Left lung (tissue), 14 donors: ENCODE data around the gene SAV1. TPM values are rescaled to one million over a fixed set of nuclear protein-coding genes. Genes with fewer than 3 reads are reported as not detected.
A peak's percentile ranks its signal among the peaks of the same experiment; 100 is the strongest.

Experiments used
- ATAC-seq: fragments of 200-7000 bp; cut with Tn5 transposase; one replicate; pipeline ENCODE4 v1.9.1; 2020; ENCODE audit warnings: moderate library complexity
- DNase-seq, 4 donors: peaks; one replicate each; pipeline ENCODE4 v3.0.0-alpha.2; 2013 to 2020
- H3K27ac ChIP-seq, 2 donors: fragments of 200-600 bp; sonication (generic) in 1 of 2; one replicate each; pipeline versions ENCODE4 v1.5.0 to v1.8.0; 2020 to 2021
- H3K27me3 ChIP-seq, 2 donors: fragments of 200-600 bp; sonication (generic) in 1 of 2; one replicate each; pipeline versions ENCODE4 v1.5.0 to v1.8.0; 2020 to 2021
- H3K36me3 ChIP-seq, 2 donors: fragments of 200-600 bp; sonication (generic) in 1 of 2; one replicate each; pipeline versions ENCODE4 v1.5.0 to v1.8.0; 2020 to 2021
- H3K4me1 ChIP-seq, 2 donors: fragments of 200-600 bp; one replicate each; pipeline ENCODE4 v1.8.0; 2021
- H3K4me3 ChIP-seq, 2 donors: fragments of 200-600 bp; sonication (generic) in 1 of 2; one replicate each; pipeline versions ENCODE4 v1.5.0 to v1.8.0; 2020 to 2021; ENCODE audit warnings: mild to moderate bottlenecking in 1 of 2
- H3K9me3 ChIP-seq, 2 donors: fragments of 200-600 bp; sonication (generic) in 1 of 2; one replicate each; pipeline versions ENCODE4 v1.5.0 to v1.8.0; 2020 to 2021
- intact Hi-C, 2 donors: fragments of 100-400 bp; cut with DNase I; formaldehyde crosslinking; loops; one replicate each; pipeline versions ENCODE4 v1.11.2 to v1.14.2; 2022
- long read RNA-seq, 12 donors: library from polyadenylated mRNA in 2 of 12; unstranded in 2 of 12; transcript quantifications; one replicate each; pipeline ENCODE4 v2.0.0 and lab custom pipeline, GENCODE V29; 2019 to 2026
- polyA plus RNA-seq, 6 donors: library from polyadenylated mRNA; unstranded; fragments of 120-200 nt; gene quantifications; one replicate each; pipeline ENCODE4 v1.2.1, GENCODE V29; 2013; ENCODE audit not compliant: insufficient read length in 6 of 6
- total RNA-seq, 2 donors: library from RNA; stranded (reverse); fragmentation: NEBNext Ultra II Directional; extraction: Animal tissue kit (Norgen Biotek cat#: 25700); gene quantifications; one replicate each; pipeline ENCODE4 v1.2.1, GENCODE V29; 2021
- TF ChIP-seq, protein P1 (sequence below), 2 donors: fragments of 200-600 bp; sonication (generic) in 1 of 2; IDR thresholded peaks; one replicate each; pipeline versions ENCODE4 v1.5.0 to v1.8.0; 2021; ENCODE audit warnings: antibody characterized with exemption in 2 of 2
- donor health status: DM: no; HTN: yes; CAD: no.
- donor health status: DM: no; HTN: no; CAD: no.

Gene SAV1
- total RNA-seq = 10 to 100 TPM; 28.2 to 32.3 TPM
- 10 to 100 TPM; 37.3 to 43.9 (median 39.2) TPM for polyA plus RNA-seq
- long read RNA-seq, donor 1, transcript SAV1-201 (5 exons, 3,063 nt) = major isoform, 11 of 11 reads
- long read RNA-seq, donor 1, partial matches to known transcripts = 0 of 11 reads
- long read RNA-seq, donor 1, other reads (novel, unspliced or antisense) = 0 of 11 reads
- long read RNA-seq, donor 2, transcript SAV1-201 (5 exons, 3,063 nt) = major isoform, 8 of 8 reads
- long read RNA-seq, donor 2, partial matches to known transcripts = 0 of 8 reads
- long read RNA-seq, donor 2, other reads (novel, unspliced or antisense) = 0 of 8 reads
- long read RNA-seq, donor 3, transcript SAV1-201 (5 exons, 3,063 nt) = major isoform, 9 of 9 reads
- long read RNA-seq, donor 3, partial matches to known transcripts = 0 of 9 reads
- long read RNA-seq, donor 3, other reads (novel, unspliced or antisense) = 0 of 9 reads
- long read RNA-seq, donor 4, partial matches to known transcripts = 4 of 6 reads
- long read RNA-seq, donor 4, other reads (novel, unspliced or antisense) = 1 of 6 reads
- long read RNA-seq, donor 5, transcript SAV1-201 (5 exons, 3,063 nt) = major isoform, 6 of 6 reads
- long read RNA-seq, donor 5, partial matches to known transcripts = 0 of 6 reads
- long read RNA-seq, donor 5, other reads (novel, unspliced or antisense) = 0 of 6 reads
- long read RNA-seq, donor 6, transcript SAV1-201 (5 exons, 3,063 nt) = major isoform, 7 of 8 reads
- long read RNA-seq, donor 6, partial matches to known transcripts = 0 of 8 reads
- long read RNA-seq, donor 6, other reads (novel, unspliced or antisense) = 0 of 8 reads
- long read RNA-seq, donor 7, transcript SAV1-201 (5 exons, 3,063 nt) = major isoform, 7 of 7 reads
- long read RNA-seq, donor 7, partial matches to known transcripts = 0 of 7 reads
- long read RNA-seq, donor 7, other reads (novel, unspliced or antisense) = 0 of 7 reads
- long read RNA-seq, donor 8, transcript SAV1-201 (5 exons, 3,063 nt) = major isoform, 8 of 8 reads
- long read RNA-seq, donor 8, partial matches to known transcripts = 0 of 8 reads
- long read RNA-seq, donor 8, other reads (novel, unspliced or antisense) = 0 of 8 reads
- long read RNA-seq, donor 9 = 0 reads
- long read RNA-seq, donor 10 = 0 reads
- long read RNA-seq, donor 11, transcript SAV1-201 (5 exons, 3,063 nt) = major isoform, 5 of 27 reads
- long read RNA-seq, donor 11, partial matches to known transcripts = 22 of 27 reads
- long read RNA-seq, donor 11, other reads (novel, unspliced or antisense) = 0 of 27 reads
- long read RNA-seq, donor 12, transcript SAV1-201 (5 exons, 3,063 nt) = major isoform, 7 of 8 reads
- long read RNA-seq, donor 12, partial matches to known transcripts = 0 of 8 reads
- long read RNA-seq, donor 12, other reads (novel, unspliced or antisense) = 0 of 8 reads

DNA sequence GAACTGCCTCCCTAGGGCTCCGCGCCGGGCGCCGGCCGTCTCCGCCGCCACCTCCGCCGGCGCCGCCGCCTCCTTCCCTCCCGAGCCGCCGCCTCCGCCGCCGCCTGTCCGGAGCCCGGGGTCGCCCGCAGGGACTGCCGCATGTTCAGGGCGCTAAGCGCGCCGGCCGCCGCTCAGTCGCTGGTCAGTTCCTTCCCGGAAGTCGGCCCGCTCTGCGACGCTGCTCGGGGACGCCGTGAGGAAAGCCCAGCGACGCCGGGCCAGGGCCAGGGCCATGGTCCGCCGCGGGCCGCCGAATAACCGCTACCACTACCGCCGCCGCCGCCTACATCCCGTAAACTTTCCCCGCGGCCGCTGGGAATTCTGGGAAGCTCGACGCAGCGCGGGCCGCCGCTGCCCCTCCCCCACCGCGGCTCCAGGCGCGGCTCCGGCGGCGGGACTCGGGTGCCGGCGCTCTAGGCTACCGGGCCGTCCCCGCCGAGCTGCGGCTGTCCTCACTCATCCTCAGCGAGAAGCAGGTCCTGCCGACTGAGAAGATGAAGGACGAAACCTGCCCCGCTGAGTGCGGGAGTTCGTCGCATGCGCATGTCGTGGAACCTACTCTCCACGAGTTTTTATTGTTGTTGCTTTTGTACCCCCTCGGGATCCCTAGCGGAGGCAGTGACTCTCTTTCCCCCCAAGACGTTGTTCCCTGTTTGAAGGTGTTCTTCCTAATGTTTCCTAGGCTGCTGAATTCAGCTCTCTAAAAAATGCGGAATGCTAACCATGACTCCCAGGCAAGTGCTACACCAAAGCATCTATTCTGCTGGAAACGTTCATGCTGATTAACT lies at the start of gene SAV1:
TSS of gene SAV1 (minus strand) at position 311 of the 830 bp plus-strand sequence. CDS start 339 bp downstream, outside the sequence.
- peaks cover 0 to 7% of the 10 kb centered on the region in 2 donors for H3K36me3 ChIP-seq
- peaks cover 0 to 3% of the 10 kb centered on the region in 2 donors for H3K27me3 ChIP-seq
- TF ChIP-seq, protein P1, sequence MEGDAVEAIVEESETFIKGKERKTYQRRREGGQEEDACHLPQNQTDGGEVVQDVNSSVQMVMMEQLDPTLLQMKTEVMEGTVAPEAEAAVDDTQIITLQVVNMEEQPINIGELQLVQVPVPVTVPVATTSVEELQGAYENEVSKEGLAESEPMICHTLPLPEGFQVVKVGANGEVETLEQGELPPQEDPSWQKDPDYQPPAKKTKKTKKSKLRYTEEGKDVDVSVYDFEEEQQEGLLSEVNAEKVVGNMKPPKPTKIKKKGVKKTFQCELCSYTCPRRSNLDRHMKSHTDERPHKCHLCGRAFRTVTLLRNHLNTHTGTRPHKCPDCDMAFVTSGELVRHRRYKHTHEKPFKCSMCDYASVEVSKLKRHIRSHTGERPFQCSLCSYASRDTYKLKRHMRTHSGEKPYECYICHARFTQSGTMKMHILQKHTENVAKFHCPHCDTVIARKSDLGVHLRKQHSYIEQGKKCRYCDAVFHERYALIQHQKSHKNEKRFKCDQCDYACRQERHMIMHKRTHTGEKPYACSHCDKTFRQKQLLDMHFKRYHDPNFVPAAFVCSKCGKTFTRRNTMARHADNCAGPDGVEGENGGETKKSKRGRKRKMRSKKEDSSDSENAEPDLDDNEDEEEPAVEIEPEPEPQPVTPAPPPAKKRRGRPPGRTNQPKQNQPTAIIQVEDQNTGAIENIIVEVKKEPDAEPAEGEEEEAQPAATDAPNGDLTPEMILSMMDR (IDR thresholded peaks at IDR 0.05) = no peak
- peaks cover 0 to 31% of the 10 kb centered on the region in 2 donors for H3K4me1 ChIP-seq
- H3K27ac ChIP-seq = peak within 1 kb of the TSS; percentile 94 to 96
- intact Hi-C loops = no loop called here
- ATAC-seq (peak; percentile 93), DNase-seq (peak; percentile 80 to 96 (median 86))
- H3K4me3 ChIP-seq = peak within 1 kb of the TSS; percentile 74 to 88
- no peaks in the 10 kb centered on the region for H3K9me3 ChIP-seq

DNA sequence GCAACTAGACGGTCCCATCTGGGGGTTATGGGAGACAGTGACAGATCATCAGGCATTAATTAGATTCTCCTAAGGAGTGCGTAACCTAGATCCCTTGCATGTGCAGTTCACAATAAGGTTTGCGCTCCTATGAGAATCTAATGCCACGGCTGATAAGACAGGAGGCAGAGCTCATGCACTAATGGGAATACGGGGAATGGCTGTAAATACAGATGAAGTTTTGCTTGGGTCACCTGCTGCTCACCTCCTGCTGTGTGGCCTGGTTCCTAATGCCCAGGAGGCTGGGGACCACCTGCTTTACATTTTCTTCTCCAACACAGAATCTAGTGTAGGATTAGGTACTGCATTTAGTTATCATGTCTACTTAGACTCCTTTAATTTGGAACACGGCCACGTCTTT lies 49.7 kb upstream of the SAV1 start:
- Histone ChIP-seq H3K27me3 (no peaks in the 10 kb centered on the region), H3K27ac (no peak overlapping the region), H3K36me3 (peaks cover 0 to 15% of the 10 kb centered on the region in 2 donors), H3K9me3 (no peaks in the 10 kb centered on the region), H3K4me3 (no peak overlapping the region), H3K4me1 (no peaks in the 10 kb centered on the region)
- DNase-seq (no peak), ATAC-seq (no peak)
- intact Hi-C loops = no loop called here
- TF ChIP-seq, protein P1 (IDR thresholded peaks at IDR 0.05) = no peak

DNA sequence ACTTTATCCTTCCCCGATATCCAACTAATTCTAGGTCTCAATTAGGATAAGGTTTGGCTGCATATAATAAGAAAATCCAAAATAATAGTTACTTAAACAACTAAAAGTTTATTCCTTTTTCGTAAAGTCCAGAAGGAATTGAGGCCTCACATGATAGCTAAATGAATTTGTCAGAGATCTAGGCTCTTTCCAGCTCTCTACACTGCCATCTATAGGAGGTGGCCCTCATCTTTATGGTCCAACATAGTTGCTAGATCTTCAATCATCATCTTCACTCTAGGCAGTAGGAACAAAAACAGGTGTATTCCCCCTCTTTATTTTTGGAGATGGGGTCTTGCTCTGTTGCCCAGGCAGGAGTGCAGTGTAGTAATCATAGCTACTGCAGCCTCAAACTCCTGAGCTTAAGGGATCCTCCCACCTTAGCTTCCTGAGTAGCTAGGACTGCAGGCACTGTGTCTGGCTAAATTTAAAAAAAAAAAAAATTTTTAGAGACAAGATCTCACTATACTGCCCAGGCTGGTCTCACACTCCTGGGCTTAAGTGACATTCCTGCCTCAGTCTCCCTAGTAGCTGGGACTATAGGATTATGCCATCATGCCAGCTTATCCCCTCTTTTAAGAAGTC lies 46.5 kb upstream of the SAV1 start:
- TF ChIP-seq, protein P1 (IDR thresholded peaks at IDR 0.05) = peak; percentile 29 to 33
- Histone ChIP-seq H3K36me3 (no peaks in the 10 kb centered on the region), H3K4me1 (no peaks in the 10 kb centered on the region), H3K9me3 (no peaks in the 10 kb centered on the region), H3K4me3 (no peak overlapping the region), H3K27ac (no peak overlapping the region), H3K27me3 (no peaks in the 10 kb centered on the region)
- DNase-seq (peak in 1 of 4 donors; percentile 34), ATAC-seq (peak; percentile 74)
- intact Hi-C loops = no loop called here

DNA sequence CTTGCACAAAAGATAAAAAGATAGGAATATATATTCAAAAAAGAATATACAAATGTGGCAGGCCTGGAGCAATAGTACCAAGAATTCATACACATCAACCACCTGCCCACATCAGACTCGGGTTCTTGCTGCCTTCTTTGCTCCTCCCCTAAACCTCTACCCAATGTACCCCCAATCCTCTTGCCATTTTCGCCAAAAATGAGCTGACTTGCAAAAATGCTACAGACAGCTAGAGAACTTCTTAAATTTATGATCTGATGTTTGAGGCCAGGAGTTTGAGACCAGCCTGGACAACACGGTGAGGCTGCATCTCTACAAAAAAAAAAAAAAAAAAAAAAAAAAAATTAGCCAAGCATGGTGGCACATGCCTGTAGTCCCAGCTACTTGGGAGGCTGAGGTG lies 42.9 kb upstream of the SAV1 start:
- DNase-seq (no peak), ATAC-seq (no peak)
- Histone ChIP-seq H3K4me1 (no peaks in the 10 kb centered on the region), H3K9me3 (no peaks in the 10 kb centered on the region), H3K27me3 (no peaks in the 10 kb centered on the region), H3K36me3 (no peaks in the 10 kb centered on the region), H3K4me3 (no peak overlapping the region), H3K27ac (no peak overlapping the region)
- TF ChIP-seq, protein P1 (IDR thresholded peaks at IDR 0.05) = no peak
- intact Hi-C loops = no loop called here
